Epithelial cell of prostate (primary cell): ENCODE measurements around the gene VCAM1.

Source experiments
- DNase-seq: peaks from one replicate; pipeline ENCODE4 v3.0.0-alpha.2; 2011; ENCODE audit warnings: low read depth, low spot score
- H3K27ac ChIP-seq: fragments of 450-650 bp; 2 replicates; pipeline ENCODE4 v1.5.1; 2017; ENCODE audit warnings: mild to moderate bottlenecking

Gene VCAM1

DNA sequence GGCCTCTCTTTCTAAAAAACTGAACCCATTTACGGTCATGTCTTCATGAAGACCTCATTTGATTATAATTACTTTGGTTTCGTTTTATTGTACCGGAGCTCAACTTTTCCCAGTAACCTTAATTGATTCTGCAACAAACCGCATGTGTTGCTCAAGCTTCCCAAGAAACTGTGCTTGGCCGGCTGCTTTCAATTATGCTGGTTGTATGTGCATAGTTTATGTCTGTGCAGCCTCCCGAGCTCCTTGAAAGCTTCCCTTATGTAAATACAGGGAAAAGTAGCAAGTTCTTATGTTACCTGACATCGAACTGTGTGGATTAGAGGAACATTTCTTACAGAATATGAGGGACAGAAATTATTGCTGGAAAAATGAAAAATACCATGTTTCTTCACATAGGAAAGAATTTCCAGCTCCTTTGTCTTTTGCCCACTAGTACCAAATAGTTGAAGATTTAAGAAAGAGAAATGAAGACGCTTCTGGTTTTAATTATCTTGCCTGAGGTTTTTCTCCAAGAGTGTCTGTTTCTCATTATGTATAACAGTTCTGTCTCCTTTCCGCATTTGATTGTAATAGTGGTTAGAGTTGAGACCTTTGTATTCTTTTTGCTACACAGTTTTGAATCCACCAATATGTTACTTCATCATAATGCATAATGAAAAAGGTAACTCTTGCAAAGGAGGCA is 2.1 kb downstream of the VCAM1 start:
- no peak for DNase-seq

DNA sequence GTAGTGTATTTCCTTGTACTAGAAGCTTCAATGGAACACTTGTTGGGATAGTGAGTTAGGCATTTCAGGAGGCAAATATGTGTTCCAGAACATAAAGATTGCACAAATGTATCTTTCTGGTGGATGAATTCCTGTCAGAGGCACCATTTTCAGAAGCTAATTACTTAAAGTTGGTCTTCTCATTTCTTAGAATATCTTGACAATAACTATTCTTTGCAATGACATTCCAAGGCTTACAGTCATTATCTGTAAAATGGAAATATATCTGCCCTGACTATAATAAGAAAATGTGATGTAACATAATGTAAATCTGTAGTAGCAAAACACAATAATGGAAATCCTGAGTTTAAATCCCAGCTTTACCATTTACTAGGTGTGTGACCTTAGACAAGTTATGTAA is 2.7 kb downstream of the VCAM1 start:
- no peak overlapping the region for H3K27ac ChIP-seq
- no peak for DNase-seq

More for the DNA sequence above, 2.1 kb downstream of the VCAM1 start:
- no peak overlapping the region for H3K27ac ChIP-seq

DNA sequence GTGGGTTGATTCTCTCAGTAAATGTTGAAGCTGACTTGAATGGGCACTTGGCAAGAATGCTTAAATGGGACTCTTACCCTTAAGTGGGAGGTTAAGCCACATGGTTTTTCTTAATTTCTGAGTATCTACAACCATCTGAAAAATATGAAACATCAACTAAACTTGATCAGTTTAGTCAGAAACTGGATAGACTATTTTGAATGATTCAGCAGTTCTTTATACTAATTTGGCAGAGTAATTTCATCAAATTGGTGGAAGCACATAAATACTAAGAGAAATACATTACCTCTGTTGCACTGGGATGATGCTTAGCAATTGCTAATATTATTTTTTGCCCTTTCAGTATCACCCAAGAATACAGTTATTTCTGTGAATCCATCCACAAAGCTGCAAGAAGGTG is 4.7 kb downstream of the VCAM1 start:
- no peak for DNase-seq

DNA sequence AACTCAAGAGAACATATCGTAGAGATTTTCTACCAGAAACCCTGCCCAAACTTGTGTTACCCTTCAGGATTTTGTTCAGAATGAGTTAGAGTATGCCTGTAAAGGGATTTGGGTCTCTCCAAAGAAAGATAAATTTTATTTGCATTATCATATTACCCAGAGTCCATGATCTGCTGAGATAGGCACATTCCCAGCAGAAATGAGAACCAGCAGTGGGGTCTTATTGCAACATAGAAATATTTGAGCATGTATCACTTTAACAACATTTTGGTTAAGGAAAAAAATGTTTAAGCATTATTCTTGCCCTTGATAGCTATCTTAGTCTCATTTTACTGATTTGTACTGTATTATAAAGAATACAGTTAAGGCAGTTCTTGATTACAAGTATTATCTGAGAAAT is 10.6 kb downstream of the VCAM1 start:
- DNase-seq, result no peak
- no peak overlapping the region for H3K27ac ChIP-seq

More for the DNA sequence above, 4.7 kb downstream of the VCAM1 start:
- no peak overlapping the region for H3K27ac ChIP-seq

DNA sequence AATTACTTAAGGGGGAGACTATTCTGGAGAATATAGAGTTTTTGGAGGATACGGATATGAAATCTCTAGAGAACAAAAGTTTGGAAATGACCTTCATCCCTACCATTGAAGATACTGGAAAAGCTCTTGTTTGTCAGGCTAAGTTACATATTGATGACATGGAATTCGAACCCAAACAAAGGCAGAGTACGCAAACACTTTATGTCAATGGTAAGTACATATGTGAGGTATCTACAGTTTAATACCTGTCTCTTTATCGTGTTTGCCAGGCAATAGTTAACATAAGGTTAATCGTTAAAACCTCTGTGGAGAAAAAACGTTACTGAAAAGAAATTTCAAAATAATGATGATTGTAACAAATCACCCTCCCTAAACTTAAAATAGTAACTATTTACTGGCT is 11.8 kb downstream of the VCAM1 start:
- DNase-seq, result no peak
- H3K27ac ChIP-seq, result no peak overlapping the region

DNA sequence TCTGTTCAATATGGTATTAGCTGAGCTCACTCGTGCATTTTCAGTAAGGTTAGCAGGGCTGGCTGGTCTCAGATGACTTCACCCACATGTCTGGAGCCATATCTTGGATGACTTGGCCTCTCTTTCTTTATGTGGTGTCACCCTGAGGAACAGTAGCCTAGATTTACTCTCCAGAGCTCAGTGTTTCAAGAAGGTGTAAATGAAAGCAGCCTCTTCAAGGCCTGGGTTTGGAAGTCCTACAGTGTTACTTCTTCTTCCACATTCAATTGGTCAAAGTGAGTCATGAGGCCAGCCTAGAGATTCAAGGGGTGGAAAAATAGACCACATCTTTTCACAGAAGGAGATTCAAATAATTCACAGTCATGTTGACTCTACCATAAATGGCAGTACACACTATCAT is 12.2 kb downstream of the VCAM1 start:
- DNase-seq, result no peak
- no peak overlapping the region for H3K27ac ChIP-seq

DNA sequence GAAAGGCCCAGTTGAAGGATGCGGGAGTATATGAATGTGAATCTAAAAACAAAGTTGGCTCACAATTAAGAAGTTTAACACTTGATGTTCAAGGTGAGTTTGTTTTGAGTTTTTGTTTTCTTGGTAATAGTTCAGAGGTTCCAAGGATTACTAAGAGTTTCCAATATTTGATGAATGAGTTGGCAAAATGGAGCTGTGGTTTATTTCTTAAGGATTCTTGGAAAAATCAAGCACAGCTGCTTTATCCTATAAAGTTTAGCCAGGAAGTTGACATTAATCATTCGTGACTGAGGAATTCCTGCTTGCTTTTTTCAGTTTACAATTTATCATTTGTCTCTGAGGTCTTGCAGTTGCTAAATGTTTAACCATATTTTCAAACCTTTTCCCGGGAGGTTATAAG is 15.1 kb downstream of the VCAM1 start:
- no peak for DNase-seq
- no peak overlapping the region for H3K27ac ChIP-seq

DNA sequence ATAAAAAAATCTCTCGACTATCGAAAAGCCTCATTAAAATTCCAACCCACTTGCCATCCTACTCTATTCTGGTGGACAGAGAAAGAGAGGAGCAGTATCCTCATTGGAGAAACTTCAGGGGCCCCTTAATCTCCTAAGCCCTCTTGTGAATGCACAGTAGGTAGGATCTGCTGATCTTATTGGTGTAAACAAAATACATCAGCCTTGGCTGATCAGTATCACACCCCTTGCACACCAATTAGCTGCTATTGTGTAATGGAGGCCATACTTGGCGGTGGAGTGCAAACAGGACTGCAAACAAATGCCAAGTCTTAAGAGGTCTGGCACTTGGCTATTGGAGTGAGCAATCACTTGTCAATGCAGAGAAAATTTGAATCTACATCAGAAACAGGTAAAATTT is 15.7 kb downstream of the VCAM1 start:
- no peak overlapping the region for H3K27ac ChIP-seq
- no peak for DNase-seq

DNA sequence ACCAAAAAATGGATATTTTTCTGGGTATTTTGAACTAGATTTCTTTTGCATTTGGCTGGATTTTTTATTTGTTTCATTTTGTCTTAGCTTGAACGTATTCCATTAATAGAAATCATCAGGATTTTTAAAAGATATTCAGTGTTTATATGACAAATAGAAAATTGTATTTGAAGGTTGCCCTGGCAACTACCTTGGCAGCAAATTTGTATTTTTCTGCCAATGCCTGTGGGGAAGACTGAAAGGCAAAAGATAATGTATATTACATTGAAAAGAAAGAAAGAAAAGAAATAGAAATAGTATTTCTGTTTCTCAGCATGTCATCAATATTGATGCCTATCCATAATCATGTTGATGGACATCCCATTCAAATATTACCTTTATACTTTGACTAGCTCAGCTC is 16.8 kb downstream of the VCAM1 start:
- H3K27ac ChIP-seq, result no peak overlapping the region
- no peak for DNase-seq

DNA sequence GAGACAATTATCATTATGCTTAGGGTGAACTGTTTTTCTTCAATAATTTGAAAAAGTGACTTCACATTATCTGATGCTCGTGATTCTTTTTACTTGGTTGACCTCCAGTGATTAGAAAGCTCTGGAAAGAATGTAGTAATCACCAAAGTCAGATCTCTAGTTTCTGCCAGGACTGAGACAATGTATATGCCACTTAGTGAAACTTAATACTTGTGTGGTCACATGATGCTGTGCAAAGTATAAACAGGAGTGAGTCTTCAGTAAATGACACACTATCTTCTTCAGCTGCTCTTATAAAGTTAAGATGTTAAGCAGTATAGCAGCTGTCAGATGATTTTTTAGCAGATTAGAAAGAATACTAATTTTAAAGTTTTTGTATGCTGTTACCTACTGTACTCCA is 17.2 kb downstream of the VCAM1 start:
- no peak overlapping the region for H3K27ac ChIP-seq
- no peak for DNase-seq

DNA sequence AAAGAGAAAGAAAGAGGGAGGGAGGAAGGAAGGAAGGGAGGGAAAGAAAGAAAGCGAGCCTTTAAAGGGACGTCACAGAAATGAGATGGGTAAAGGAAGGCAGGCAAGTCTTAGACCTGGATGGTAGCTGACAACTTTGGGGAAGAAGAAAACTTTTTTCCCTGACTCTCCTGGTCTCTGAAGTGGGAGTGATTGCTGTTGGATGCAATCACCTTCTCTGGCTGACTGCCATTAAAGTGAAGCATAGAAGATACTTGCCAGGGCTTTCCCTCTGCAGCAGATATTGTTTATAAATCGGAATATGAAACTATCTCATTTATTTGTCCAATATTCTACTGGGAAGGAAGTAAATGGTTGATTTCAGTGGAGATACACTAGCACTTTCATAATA is 27.0 kb downstream of the VCAM1 start:
- DNase-seq, result no peak

DNA sequence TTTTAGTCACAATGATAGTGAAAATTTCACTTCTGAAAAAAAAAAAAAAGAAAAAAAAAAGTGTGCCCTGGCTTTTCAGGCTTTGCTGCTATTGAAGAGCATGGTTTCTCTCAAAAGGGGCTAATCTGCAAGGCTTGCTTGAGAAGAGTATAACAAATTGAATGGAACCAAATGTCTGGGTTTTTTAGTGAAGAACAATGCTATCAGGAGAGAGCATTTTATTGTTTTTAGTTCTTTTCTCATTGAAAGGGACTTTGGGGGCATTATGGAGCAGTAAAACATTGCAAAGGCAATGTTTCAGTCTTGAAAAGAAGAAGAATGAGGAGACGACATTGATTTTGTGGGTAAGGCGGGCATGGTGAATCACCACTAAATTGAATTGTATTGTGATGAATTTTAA is 28.2 kb downstream of the VCAM1 start:
- DNase-seq, result no peak
- H3K27ac ChIP-seq, result no peak overlapping the region

More for the DNA sequence above, 27.0 kb downstream of the VCAM1 start:
- no peak overlapping the region for H3K27ac ChIP-seq

DNA sequence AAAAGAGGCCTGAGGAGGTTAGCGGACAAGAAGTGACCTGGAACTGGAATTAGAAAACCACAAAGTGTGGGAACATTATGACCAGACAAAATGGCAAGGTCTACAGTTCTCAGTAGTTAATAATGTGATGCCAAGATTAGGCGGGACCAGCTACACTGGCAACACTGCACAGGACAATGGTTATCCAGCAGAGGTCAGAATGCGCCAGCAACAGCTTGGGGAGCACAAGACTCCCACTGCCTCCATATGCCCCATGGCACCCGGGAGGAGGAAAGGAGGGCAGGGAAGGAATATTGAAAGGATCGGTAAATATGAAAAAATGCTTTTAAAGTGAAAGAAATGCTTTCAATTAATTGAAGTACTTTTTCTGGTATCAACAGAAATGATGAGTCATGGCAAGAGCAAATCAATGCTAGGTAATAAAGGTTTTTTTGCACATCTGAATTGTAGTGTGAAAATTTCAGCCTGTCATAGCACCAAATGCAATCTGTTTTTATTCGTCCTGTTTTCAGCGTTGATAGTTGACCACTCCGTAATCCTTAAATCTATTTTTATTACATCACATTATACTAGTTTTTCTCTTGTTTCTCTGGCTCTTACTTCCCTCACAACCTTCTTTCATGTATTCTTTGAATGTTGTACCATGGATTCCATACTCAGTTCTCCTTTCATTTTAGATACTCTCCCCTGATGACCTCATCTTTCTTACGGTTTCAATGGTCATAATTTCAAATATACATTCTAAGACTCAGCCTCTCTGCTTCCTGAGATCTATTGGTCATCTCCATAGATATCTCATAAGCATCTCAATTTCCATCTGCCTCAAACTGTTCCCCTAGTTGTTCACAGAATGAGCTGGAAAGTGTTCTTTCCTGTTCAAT is 30.7 kb downstream of the VCAM1 start:
- DNase-seq, result no peak
- no peak overlapping the region for H3K27ac ChIP-seq

DNA sequence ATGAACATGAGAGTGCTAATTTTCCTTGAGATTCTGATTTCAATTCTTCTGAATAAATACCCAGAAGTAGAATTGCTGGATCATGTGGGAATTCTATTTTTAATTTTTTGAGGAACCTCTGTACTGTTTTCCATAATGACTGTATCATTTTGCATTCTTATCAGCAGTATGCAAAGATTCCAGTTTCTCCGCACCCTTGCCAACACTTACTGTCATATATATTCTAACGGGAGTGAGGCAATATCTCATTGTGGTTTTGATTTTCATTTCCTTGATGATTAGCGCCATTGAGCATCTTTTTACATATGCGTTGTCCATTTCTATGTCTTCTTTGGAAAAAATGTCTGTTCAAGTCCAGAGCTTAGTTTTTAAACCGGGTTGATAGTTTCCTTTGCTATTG is 33.2 kb downstream of the VCAM1 start:
- no peak for DNase-seq
- no peak overlapping the region for H3K27ac ChIP-seq

DNA sequence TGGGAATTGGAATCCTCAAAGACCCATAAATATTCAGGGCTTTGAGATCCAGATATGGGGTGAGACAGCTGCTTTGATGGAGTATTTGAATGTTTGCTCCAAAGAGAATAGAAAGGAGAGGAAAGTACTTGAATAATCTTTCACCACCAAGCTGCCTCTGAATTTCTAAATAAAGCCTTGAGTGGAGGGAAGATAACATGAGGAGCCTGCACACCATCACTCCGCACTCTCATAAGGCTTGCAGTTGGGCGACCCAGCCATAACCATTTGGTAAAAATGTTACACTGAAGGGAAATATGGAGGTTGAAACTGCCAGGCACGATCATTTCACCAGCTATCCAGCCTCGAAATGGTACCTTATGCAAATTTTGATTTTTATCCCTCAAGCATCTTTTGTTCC is 38.4 kb downstream of the VCAM1 start:
- no peak overlapping the region for H3K27ac ChIP-seq
- DNase-seq, result no peak

DNA sequence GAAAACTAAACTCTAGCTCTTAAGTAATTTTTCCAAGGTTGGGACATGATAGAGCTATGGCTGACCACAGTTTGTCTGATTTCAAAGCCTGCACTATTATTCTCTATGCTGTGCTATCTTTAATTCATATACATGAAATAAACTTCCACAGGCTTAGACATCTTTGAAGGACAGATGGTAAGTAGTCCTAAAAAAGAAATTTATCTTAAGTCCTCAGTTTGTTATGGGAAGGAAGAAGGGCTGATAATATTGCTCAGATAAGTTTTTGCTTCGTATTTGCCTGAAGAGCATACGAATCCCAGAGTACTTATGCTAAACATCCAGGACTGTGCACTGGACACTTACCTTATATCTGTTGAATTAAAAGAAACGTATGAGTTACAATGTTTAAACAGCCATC is 39.6 kb downstream of the VCAM1 start:
- no peak for DNase-seq
- H3K27ac ChIP-seq, result no peak overlapping the region

DNA sequence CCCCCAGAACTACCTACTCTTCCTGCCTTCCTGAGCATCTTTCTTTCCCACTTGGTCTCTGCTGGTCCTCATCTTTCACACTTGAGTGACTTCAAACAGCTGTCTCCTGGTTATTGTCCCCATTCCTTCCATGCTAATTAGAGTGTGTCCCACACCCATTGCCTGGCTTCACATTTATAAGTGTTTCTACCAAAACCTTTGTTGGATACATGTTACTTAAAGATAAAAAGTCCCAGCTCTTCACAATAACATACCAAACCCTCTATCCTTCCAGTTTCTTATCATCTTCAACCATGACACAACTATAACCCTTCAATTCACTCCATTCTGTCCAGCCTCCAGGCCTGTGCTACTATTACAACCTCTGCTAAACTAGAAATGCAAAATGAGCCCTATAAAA is 41.0 kb downstream of the VCAM1 start:
- DNase-seq, result no peak

DNA sequence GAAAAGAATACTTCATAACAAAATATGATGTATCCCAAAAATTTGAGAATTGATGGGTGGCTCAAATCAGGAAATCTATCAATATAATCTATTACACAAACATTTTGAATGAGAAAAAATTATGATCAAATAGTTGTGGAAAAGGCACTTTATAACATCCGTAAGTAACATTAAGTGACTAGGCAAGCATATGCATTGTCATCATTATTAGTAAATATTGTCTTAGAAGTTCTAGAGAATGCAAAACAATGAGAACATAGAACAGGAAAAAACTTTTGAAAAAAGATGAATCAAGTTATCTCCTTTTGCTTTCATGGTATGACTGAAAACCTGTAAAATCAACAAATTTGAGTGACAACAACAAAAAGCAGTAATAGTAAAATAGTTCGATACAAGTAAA is 42.9 kb downstream of the VCAM1 start:
- H3K27ac ChIP-seq, result no peak overlapping the region
- DNase-seq, result no peak

More for the DNA sequence above, 41.0 kb downstream of the VCAM1 start:
- H3K27ac ChIP-seq, result no peak overlapping the region

DNA sequence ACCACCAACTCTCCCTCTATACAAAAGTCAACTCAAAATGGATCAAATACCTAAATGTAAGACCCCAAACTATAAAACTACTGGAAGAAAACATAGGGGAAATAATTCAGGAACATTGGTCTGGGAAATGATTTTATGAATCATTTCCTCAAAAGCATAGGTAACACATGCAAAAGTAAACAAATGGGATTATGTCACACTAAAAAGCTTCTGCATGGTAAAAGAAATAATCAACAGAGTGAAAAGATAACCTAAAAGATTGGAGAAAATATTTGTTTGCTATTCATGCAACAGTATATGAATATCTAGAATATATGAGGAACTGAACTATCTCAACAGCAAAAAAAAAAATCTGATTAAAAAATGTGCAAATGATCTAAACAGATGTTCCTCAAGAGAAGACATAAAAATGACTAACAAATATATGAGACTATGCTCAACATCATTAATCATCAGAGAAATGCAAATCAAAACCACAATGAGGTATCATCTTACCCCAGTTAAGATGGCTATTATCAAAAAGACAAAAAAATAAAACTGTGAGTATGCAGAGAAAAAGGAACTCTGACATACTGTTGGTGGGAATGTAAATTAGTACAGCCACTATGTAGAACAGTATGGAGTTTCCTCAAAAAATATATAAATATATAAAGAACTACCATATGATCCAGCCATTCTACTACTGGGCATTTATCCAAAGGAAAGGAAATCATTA is 47.8 kb downstream of the VCAM1 start:
- H3K27ac ChIP-seq, result no peak overlapping the region
- DNase-seq, result no peak

DNA sequence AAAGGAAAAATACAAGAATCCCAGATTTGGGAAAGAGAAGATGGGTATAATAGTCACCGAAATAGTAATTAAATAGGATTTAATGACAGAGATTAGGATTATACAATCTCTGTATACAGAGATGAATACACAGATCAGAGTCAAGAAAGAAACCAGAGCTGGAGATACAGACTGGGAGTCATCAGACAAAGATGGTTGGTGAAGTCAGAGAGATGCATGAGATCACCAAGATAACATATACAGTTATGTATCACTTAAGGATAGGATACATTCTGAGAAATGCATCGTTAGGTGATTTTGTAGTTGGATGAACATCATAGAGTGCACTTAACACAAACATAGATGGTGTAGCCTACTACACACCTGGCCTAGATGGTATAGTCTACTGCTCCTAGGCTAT is 49.8 kb downstream of the VCAM1 start:
- H3K27ac ChIP-seq, result no peak overlapping the region
- no peak for DNase-seq
